K562 (cell line): ENCODE data around the gene GINS1. TPM values are rescaled to one million over a fixed set of nuclear protein-coding genes. Genes with fewer than 3 reads are reported as not detected.

ENCODE experiments used
- ATAC-seq: fragments of 200-7000 bp; cut with Tn5 transposase; 3 replicates; pipeline ENCODE4 v1.9.1; 2020; ENCODE audit warnings: moderate library complexity
- BruUV-seq: library from RNA; stranded (reverse); fragments of 400-500 nt; replicated peaks from 2 replicates; lab custom pipeline; 2021; lab: Mats Ljungman, UMichigan
- CTCF ChIA-PET: fragments of 300-600 bp; formaldehyde crosslinking; extraction: SDS; loops from one replicate; lab custom pipeline; 2021; ENCODE audit warnings: low intra/inter-chr PET ratio; lab: Yijun Ruan, JAX
- POLR2A ChIA-PET: fragments of 300-600, 350-650 bp; sonication (Branson Sonifier 250); formaldehyde crosslinking; extraction: SDS; loops from one replicate; lab custom pipeline; 2021; ENCODE audit warnings: antibody characterized with exemption, inconsistent platforms; lab: Yijun Ruan, JAX
- DNase-seq, 4 experiments: peaks; one replicate each; pipeline versions ENCODE4 v3.0.0 to v3.0.0-alpha.2; 2011 to 2018; ENCODE audit warnings: low spot score in 3 of 4, mixed read lengths in 3 of 4; ENCODE audit errors: extremely low read depth in 1 of 4
- FAIRE-seq: peaks from 2 replicates; lab custom pipeline; 2011; peaks lifted over from hg19 to GRCh38; lab: Jason Lieb, UNC
- H2AFZ ChIP-seq: 2 replicates; pipeline ENCODE4 v1.6.0; 2011; ENCODE audit warnings: low read depth, low read length, control low read depth, inconsistent platforms
- H3K27ac ChIP-seq: fragments of 200-600 bp; 3 replicates; pipeline ENCODE4 v1.8.0; 2011; ENCODE audit warnings: low read depth, mild to moderate bottlenecking, control low read depth, inconsistent platforms, low read length, moderate library complexity, mixed read lengths; ENCODE audit errors: extremely low read depth
- H3K27me3 ChIP-seq, 2 experiments: fragments of 300-600 bp in 1 of 2; 2 replicates in 1 of 2; 3 replicates in 1 of 2; pipeline versions ENCODE4 v1.6.0 to v1.8.0; 2011; ENCODE audit warnings: inconsistent platforms in 2 of 2, low read length in 2 of 2, mild to moderate bottlenecking in 1 of 2, mixed read lengths in 1 of 2, moderate library complexity in 1 of 2; ENCODE audit not compliant: control insufficient read depth in 2 of 2, insufficient read depth in 2 of 2
- H3K36me3 ChIP-seq: fragments of 300-600 bp; 3 replicates; pipeline ENCODE4 v1.8.0; 2011; ENCODE audit warnings: mild to moderate bottlenecking, low read length, inconsistent platforms; ENCODE audit not compliant: control insufficient read depth, insufficient read depth
- H3K4me1 ChIP-seq, 2 experiments: fragments of 200-600 bp in 1 of 2; replicated peaks in 1 of 2; 2 replicates in 1 of 2; 3 replicates in 1 of 2; pipeline versions ENCODE4 v1.5.1 to v1.8.0; 2011; ENCODE audit warnings: inconsistent platforms in 2 of 2, low read length in 2 of 2, mild to moderate bottlenecking in 1 of 2, mixed read lengths in 1 of 2, moderate library complexity in 1 of 2; ENCODE audit not compliant: control insufficient read depth in 2 of 2, insufficient read depth in 2 of 2
- H3K4me2 ChIP-seq: 2 replicates; pipeline ENCODE4 v1.6.1; 2011; ENCODE audit warnings: low read length, control low read depth, inconsistent platforms, mixed read lengths; ENCODE audit not compliant: insufficient read depth
- H3K4me3 ChIP-seq: fragments of 200-600 bp; sonication (generic), shearing (Covaris generic); 2 replicates; pipeline ENCODE4 v1.5.1; 2016; ENCODE audit warnings: control low read depth, inconsistent platforms
- H3K79me2 ChIP-seq: fragments of 200-600 bp; 3 replicates; pipeline ENCODE4 v1.8.0; 2011; ENCODE audit warnings: low read length, inconsistent platforms; ENCODE audit not compliant: control insufficient read depth, insufficient read depth
- H3K9ac ChIP-seq, 2 experiments: 2 replicates each; pipeline versions ENCODE4 v1.6.0 to v1.6.1; 2011; ENCODE audit warnings: low read depth in 2 of 2, low read length in 2 of 2, control low read depth in 1 of 2, inconsistent platforms in 1 of 2, mild to moderate bottlenecking in 1 of 2, mixed read lengths in 1 of 2; ENCODE audit not compliant: insufficient read depth in 1 of 2
- H3K9me1 ChIP-seq: one replicate; pipeline ENCODE4 v1.6.0; 2011; ENCODE audit warnings: inconsistent platforms, mild to moderate bottlenecking, low read length, moderate library complexity; ENCODE audit not compliant: control insufficient read depth, insufficient read depth
- H3K9me3 ChIP-seq: replicated peaks from 2 replicates; pipeline ENCODE4 v1.5.1; 2011; ENCODE audit warnings: low read depth, low read length, inconsistent platforms; ENCODE audit not compliant: control insufficient read depth, insufficient read depth
- H4K20me1 ChIP-seq: replicated peaks from 2 replicates; pipeline ENCODE4 v1.6.1; 2011; ENCODE audit warnings: low read length, inconsistent platforms, mixed read lengths; ENCODE audit not compliant: control insufficient read depth, insufficient read depth
- AFF1 ChIP-seq, 2 experiments: fragments of 450-650 bp; IDR thresholded peaks; 2 replicates each; pipeline ENCODE4 v1.6.1; 2018; ENCODE audit warnings: mild to moderate bottlenecking in 2 of 2, low read depth in 1 of 2; ENCODE audit not compliant: partially characterized antibody in 2 of 2
- CTCFL ChIP-seq: IDR thresholded peaks from 2 replicates; pipeline ENCODE4 v1.6.1; 2011; ENCODE audit warnings: borderline replicate concordance, low read depth, mild to moderate bottlenecking, moderate library complexity, low read length; ENCODE audit not compliant: insufficient read depth, poor library complexity, severe bottlenecking
- ETV1 ChIP-seq: fragments of 450-650 bp; conservative IDR thresholded peaks from 2 replicates; pipeline ENCODE4 v1.6.1; 2016; ENCODE audit warnings: missing genetic modification characterization, control low read depth, low read depth, missing compliant biosample characterization
- HLTF ChIP-seq: fragments of 450-650 bp; IDR thresholded peaks from 2 replicates; pipeline ENCODE4 v1.6.1; 2016
- POLR2A ChIP-seq: fragments of 450-650 bp; conservative IDR thresholded peaks from 2 replicates; pipeline ENCODE4 v1.6.1; 2016
- RCOR1 ChIP-seq, 2 experiments: IDR thresholded peaks; 2 replicates each; pipeline ENCODE4 v1.6.1; 2012; ENCODE audit warnings: low read depth in 2 of 2, low read length in 2 of 2, borderline replicate concordance in 1 of 2, improper control_type of control experiment in 1 of 2
- SRSF9 ChIP-seq: fragments of 200-400 bp; formaldehyde crosslinking; IDR thresholded peaks from 2 replicates; pipeline ENCODE4 v1.6.1; 2017; ENCODE audit warnings: low read depth, low read length, borderline replicate concordance
- TAF1 ChIP-seq: IDR thresholded peaks from 2 replicates; pipeline ENCODE4 v1.6.1; 2011; ENCODE audit warnings: mild to moderate bottlenecking, low read length, moderate library complexity; ENCODE audit not compliant: insufficient read depth, control insufficient read depth, severe bottlenecking; ENCODE audit errors: extremely low read depth
- TRIM28 ChIP-seq: fragments of 450-650 bp; IDR thresholded peaks from 2 replicates; pipeline ENCODE4 v1.6.1; 2017
- ZNF280A ChIP-seq: fragments of 450-650 bp; IDR thresholded peaks from 2 replicates; pipeline ENCODE4 v1.6.1; 2018; ENCODE audit warnings: mild to moderate bottlenecking, low read depth; ENCODE audit not compliant: partially characterized antibody
- WGBS: fragments of 100-300 bp; shearing (Covaris generic); methylation state at CpG from one replicate; pipeline ENCODE4 v1.1.6; 2016; ENCODE audit warnings: low coverage, mixed read lengths; ENCODE audit not compliant: insufficient coverage; ENCODE audit errors: missing lambda C conversion rate; 5-methylcytosine and 5-hydroxymethylcytosine counted together
- in situ Hi-C: fragments of 300-500 bp; cut with MboI; formaldehyde crosslinking; loops from 4 replicates; pipeline ENCODE4 v1.15.0; 2018; ENCODE audit warnings: inconsistent platforms, mixed read lengths
- intact Hi-C: fragments of 100-400 bp; cut with micrococcal nuclease; formaldehyde crosslinking; loops from 2 replicates; pipeline ENCODE4 v1.14.2; 2022
- polyA plus RNA-seq, 8 experiments: library from polyadenylated mRNA; depleted of rRNA in 4 of 8; stranded (reverse) in 5 of 8; unstranded in 3 of 8; fragments of >200 nt; fragmentation: Nextera tagmentation in 2 of 8; fragmentation: Illumina TruSeq in 1 of 8; extraction: Ambion mirVana in 2 of 8; extraction: Trizol in 1 of 8; gene quantifications; 2 replicates each; pipeline versions ENCODE4 v1.2.1 to v1.2.3, GENCODE V29; 2011 to 2014; ENCODE audit warnings: inconsistent platforms in 1 of 8, missing spikeins in 1 of 8
- total RNA-seq, 7 experiments: library from RNA; depleted of rRNA in 6 of 7; stranded (reverse); fragments of >200 nt in 6 of 7; fragmentation: Illumina TruSeq in 2 of 7; extraction: Trizol in 2 of 7; gene quantifications; 2 replicates each; pipeline versions ENCODE4 v1.2.1 to v1.2.3, GENCODE V29; 2011 to 2021; ENCODE audit warnings: low replicate concordance in 1 of 7

Gene GINS1
- total and polyA plus RNA-seq, 9 of the 15 experiments (the other 6 are each of a cell fraction or from before 2014, with no cell fraction given), result 13.1 to 31.8 (median 24.1) TPM

- TF ChIP-seq AFF1 (IDR thresholded peaks at IDR 0.05; ENCODE audit: low read depth in 1 of 2, partially characterized antibody in 2 of 2) (no peak), RCOR1 (IDR thresholded peaks at IDR 0.05; ENCODE audit: borderline replicate concordance in 1 of 2, low read depth in 2 of 2, low read length in 2 of 2) (no peak)
- TF ChIP-seq, all 486 proteins: peak for 0
Measured at GRCh38 chr20:25457886-25458680, 50.6 kb downstream of the GINS1 start (continued).

GRCh38 chr20:25459111-25459830, 51.8 kb downstream of the GINS1 start:
- intact Hi-C loops, result no loop called here

More at GRCh38 chr20:25459111-25459830, 51.8 kb downstream of the GINS1 start:
- FAIRE-seq (no peak), ATAC-seq (peak; percentile 27; the same call in 1 of the 3 replicates), DNase-seq (no peak)
- Histone ChIP-seq H3K9me1 (no peaks in the 10 kb centered on the region), H3K4me1 (no peaks in the 10 kb centered on the region; a peak in 1 of 5 replicates), H3K27ac (no peak overlapping the region), H3K27me3 (peaks cover 20 to 74% of the 10 kb centered on the region in 2 experiments; a peak in 3 of 5 replicates), H3K79me2 (no peaks in the 10 kb centered on the region), H2AFZ (no peak overlapping the region), H3K36me3 (no peaks in the 10 kb centered on the region), H3K4me2 (no peak overlapping the region), H4K20me1 (no peaks in the 10 kb centered on the region), H3K9ac (no peak overlapping the region), H3K4me3 (no peak overlapping the region), H3K9me3 (no peaks in the 10 kb centered on the region)
- POLR2A ChIA-PET, result interaction anchor here (0.6 kb wide), 1 partner anchor 159 kb away, joined by 3 read pairs; no protein-coding TSS in a partner anchor
- CTCF ChIA-PET, result no interaction called here
- in situ Hi-C loops, result no loop called here
- 3% methylated on average over 10 of the region's 20 CpGs for WGBS
- BruUV-seq, result no TSS peak
- TF ChIP-seq ZNF280A, result no peak
- no peak for TF ChIP-seq ETV1
- TF ChIP-seq SRSF9, result no peak
- TF ChIP-seq HLTF, result no peak
- no peak for TF ChIP-seq TRIM28
- no peak for TF ChIP-seq CTCFL
- TF ChIP-seq POLR2A, result no peak
- no peak for TF ChIP-seq TAF1
